ENCODE measurements around the gene ADGRF4. TPM values are rescaled to one million over a fixed set of nuclear protein-coding genes. Genes with fewer than 3 reads are reported as not detected.

ADGRF4 gene
- total and polyA plus RNA-seq, 2 donors (not counting 3 experiments of a cell fraction or from before 2014, with no cell fraction given) = not detected

GRCh38 chr6:47736083-47736700 lies 37.8 kb downstream of the ADGRF4 start:
- dilution Hi-C loops (cut with MboI; ENCODE audit: extremely low pct_ligation_motif_present, low sequenced_read_pairs) = no loop called here
- no peak overlapping the region for H3K9ac ChIP-seq (replicated peaks; ENCODE audit: extremely low read depth, insufficient read depth, low read length)
- no peaks in the 10 kb centered on the region for H3K79me2 ChIP-seq (ENCODE audit: control insufficient read depth, insufficient read depth, low read length)
- H3K27ac ChIP-seq (ENCODE audit: insufficient read depth, low read depth, low read length) = no peak overlapping the region
- no peak overlapping the region for H3K4me3 ChIP-seq (replicated peaks in 1 of 3; ENCODE audit: insufficient read depth in 1 of 3, low read depth in 1 of 3, low read length in 3 of 3)
- ChIA-PET CTCF (no interaction called here), POLR2A (no interaction called here)
- intact Hi-C loops (cut with micrococcal nuclease) = no loop called here
- H3K9me1 ChIP-seq (replicated peaks; ENCODE audit: control insufficient read depth, extremely low read depth, insufficient read depth, low read length) = no peaks in the 10 kb centered on the region
- H3K4me2 ChIP-seq (ENCODE audit: insufficient read depth, low read length) = no peak overlapping the region
- no peak for TF ChIP-seq CTCF (IDR thresholded peaks at IDR 0.05; ENCODE audit: extremely low read depth in 1 of 2, insufficient read depth in 1 of 2, low read depth in 1 of 2, low read length in 2 of 2)
- TF ChIP-seq GATA2 (IDR thresholded peaks at IDR 0.05; ENCODE audit: insufficient read depth, insufficient read length, low read depth, low read length) = no peak
- no peak for TF ChIP-seq POLR2AphosphoS5 (IDR thresholded peaks at IDR 0.05; ENCODE audit: insufficient read depth, low read depth, low read length)
- TF ChIP-seq MYC (IDR thresholded peaks at IDR 0.05; ENCODE audit: low read depth, low read length) = no peak
- TF ChIP-seq JUN (IDR thresholded peaks at IDR 0.05; ENCODE audit: borderline replicate concordance, insufficient read depth, insufficient read length, low read depth) = no peak
- no peak for TF ChIP-seq FOS (IDR thresholded peaks at IDR 0.05; ENCODE audit: borderline replicate concordance, insufficient read depth, low read length)
- no peak for TF ChIP-seq MAX (IDR thresholded peaks at IDR 0.05; ENCODE audit: insufficient read depth, insufficient read length)
- H3K9me3 ChIP-seq (replicated peaks; ENCODE audit: control insufficient read depth, insufficient read depth, low read length) = no peaks in the 10 kb centered on the region
- no peak overlapping the region for H2AFZ ChIP-seq (ENCODE audit: low read depth, low read length)
- no peaks in the 10 kb centered on the region for H4K20me1 ChIP-seq (replicated peaks; ENCODE audit: control insufficient read depth, extremely low read depth, insufficient read depth, low read length)
- FAIRE-seq (no peak), DNase-seq (ENCODE audit: low read depth, low spot score) (no peak)
- H3K4me1 ChIP-seq (ENCODE audit: control insufficient read depth, extremely low read depth, insufficient read depth, low read length) = no peaks in the 10 kb centered on the region
- H3K27me3 ChIP-seq (ENCODE audit: control insufficient read depth in 2 of 2, insufficient read depth in 2 of 2, low read length in 2 of 2) = no peaks in the 10 kb centered on the region
- no peaks in the 10 kb centered on the region for H3K36me3 ChIP-seq (ENCODE audit: control insufficient read depth in 2 of 2, extremely low read depth in 1 of 2, insufficient read depth in 2 of 2, low read length in 2 of 2)
- BruUV-seq (replicated peaks) = no TSS peak

All from endothelial cell of umbilical vein (primary cell).